Activated T-cell treated with anti-CD3 and anti-CD28 coated beads for 4 hours (primary cell): ENCODE data around the gene STKLD1.
"Not testable (repeated sequence)": the region's sequence is repeated elsewhere in the genome, so short reads cannot be mapped to it uniquely, and the experiment has no call there.

ENCODE experiments used
- DNase-seq: peaks from one replicate; pipeline ENCODE4 v3.0.0-alpha.2; 2020

Gene STKLD1

GRCh38 chr9:133451865-133452264 lies 75.7 kb downstream of the STKLD1 start:
- DNase-seq: not testable (repeated sequence)

- DNase-seq: no peak
Measured at GRCh38 chr9:133452562-133452961, 76.4 kb downstream of the STKLD1 start.

DNA sequence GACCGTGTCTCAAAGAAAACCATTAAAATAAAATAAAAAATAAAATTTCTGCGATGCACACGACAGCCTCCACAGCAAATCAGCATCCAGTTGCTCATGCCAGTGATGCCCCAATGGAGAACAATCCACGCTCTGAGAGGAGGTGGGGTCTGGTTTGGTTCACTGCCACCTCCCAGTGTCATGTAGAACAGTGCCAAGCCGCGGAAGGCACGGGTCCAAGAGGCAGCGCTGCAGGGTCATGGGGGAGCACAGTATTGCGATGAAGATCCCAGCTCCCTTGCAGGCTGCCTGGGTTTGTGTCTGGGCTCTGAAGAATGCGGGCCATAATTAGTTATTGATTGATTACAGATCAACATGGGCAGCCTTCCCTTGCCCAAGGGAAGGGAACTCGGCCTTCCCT lies 77.5 kb downstream of the STKLD1 start:
- DNase-seq: no peak

DNA sequence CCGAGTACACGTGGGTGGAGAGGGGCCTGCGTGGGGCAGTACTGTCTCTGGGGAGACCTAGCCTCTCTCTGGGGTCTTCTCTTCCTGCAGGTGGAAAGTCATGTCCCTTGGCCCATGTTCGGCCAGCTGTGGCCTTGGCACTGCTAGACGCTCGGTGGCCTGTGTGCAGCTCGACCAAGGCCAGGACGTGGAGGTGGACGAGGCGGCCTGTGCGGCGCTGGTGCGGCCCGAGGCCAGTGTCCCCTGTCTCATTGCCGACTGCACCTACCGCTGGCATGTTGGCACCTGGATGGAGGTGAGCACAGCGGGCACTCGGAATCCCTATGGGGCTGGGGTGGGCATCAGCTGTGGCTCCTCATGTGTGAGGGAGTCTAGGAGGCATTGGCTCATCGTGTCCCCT lies 78.2 kb downstream of the STKLD1 start:
- no peak for DNase-seq

DNA sequence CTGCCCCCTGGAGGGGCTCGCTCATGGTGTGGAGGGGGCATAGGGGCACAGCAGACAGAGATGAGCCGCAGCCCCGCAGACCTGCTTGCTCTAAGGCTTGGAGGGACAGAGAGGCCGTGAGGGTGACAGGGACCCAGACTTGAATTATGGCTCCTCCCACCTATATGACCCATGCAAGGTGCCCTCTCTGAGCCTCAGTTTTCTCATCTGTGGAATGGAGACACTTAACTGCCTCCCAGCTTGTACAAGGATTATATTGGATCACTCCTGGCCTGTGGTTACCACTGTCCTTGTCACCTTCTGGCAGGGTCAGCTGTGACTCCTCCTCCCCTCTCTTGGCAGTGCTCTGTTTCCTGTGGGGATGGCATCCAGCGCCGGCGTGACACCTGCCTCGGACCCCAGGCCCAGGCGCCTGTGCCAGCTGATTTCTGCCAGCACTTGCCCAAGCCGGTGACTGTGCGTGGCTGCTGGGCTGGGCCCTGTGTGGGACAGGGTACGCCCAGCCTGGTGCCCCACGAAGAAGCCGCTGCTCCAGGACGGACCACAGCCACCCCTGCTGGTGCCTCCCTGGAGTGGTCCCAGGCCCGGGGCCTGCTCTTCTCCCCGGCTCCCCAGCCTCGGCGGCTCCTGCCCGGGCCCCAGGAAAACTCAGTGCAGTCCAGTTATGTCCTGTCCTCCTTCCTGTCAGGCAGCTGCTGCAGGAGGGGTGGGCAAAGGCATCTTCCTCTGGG lies 78.9 kb downstream of the STKLD1 start:
- no peak for DNase-seq
